SK-N-SH treated with all-trans-retinoic acid at 6 μM for 48 hours (cell line): ENCODE measurements around the gene SNCB.

Experiments used
- ATAC-seq: fragments of 200-7000 bp; cut with Tn5 transposase; 3 replicates; pipeline ENCODE4 v1.9.1; 2020; ENCODE audit warnings: mild to moderate bottlenecking, moderate library complexity
- ARNTL ChIP-seq: fragments of 450-650 bp; formaldehyde crosslinking; IDR thresholded peaks from 2 replicates; pipeline ENCODE4 v1.5.0; 2020; ENCODE audit warnings: low read depth, mild to moderate bottlenecking, moderate library complexity, borderline replicate concordance
- BACH2 ChIP-seq: fragments of 250-450 bp; sonication (Bioruptor Pico); IDR thresholded peaks from 2 replicates; pipeline ENCODE4 v1.9.0; 2021; ENCODE audit warnings: mild to moderate bottlenecking, borderline replicate concordance
- CSRNP3 ChIP-seq: fragments of 250-450 bp; sonication (Bioruptor Pico); IDR thresholded peaks from 2 replicates; pipeline ENCODE4 v1.5.1; 2021; ENCODE audit warnings: mild to moderate bottlenecking, moderate library complexity
- ESRRG ChIP-seq: fragments of 250-450 bp; sonication (Bioruptor Pico); IDR thresholded peaks from 2 replicates; pipeline ENCODE4 v1.6.1; 2021; ENCODE audit warnings: mild to moderate bottlenecking
- GLIS3 ChIP-seq: fragments of 250-450 bp; sonication (Bioruptor Pico); IDR thresholded peaks from 2 replicates; pipeline ENCODE4 v1.5.0; 2020; ENCODE audit warnings: mild to moderate bottlenecking, moderate library complexity
- OSR1 ChIP-seq: fragments of 250-450 bp; sonication (Bioruptor Pico); IDR thresholded peaks from 2 replicates; pipeline ENCODE4 v1.8.0; 2022; ENCODE audit warnings: moderate library complexity, mild to moderate bottlenecking, inconsistent platforms
- PATZ1 ChIP-seq: fragments of 250-450 bp; sonication (Bioruptor Pico); IDR thresholded peaks from 2 replicates; pipeline ENCODE4 v1.8.0; 2020; ENCODE audit warnings: mild to moderate bottlenecking, moderate library complexity, borderline replicate concordance
- RARB ChIP-seq: fragments of 250-450 bp; sonication (Bioruptor Pico); IDR thresholded peaks from 2 replicates; pipeline ENCODE4 v1.8.0; 2021; ENCODE audit warnings: mild to moderate bottlenecking, moderate library complexity
- TCF4 ChIP-seq: fragments of 250-450 bp; sonication (Bioruptor Pico); IDR thresholded peaks from 2 replicates; pipeline ENCODE4 v1.8.0; 2021; ENCODE audit warnings: mild to moderate bottlenecking, moderate library complexity, borderline replicate concordance
- TSHZ2 ChIP-seq: fragments of 250-450 bp; sonication (Bioruptor Pico); IDR thresholded peaks from 2 replicates; pipeline ENCODE4 v1.5.0; 2020; ENCODE audit warnings: mild to moderate bottlenecking, moderate library complexity
- ZFP3 ChIP-seq: fragments of 250-450 bp; sonication (Bioruptor Pico); IDR thresholded peaks from 2 replicates; pipeline ENCODE4 v1.5.0; 2020; ENCODE audit warnings: mild to moderate bottlenecking, moderate library complexity
- ZNF8 ChIP-seq: fragments of 450-650 bp; formaldehyde crosslinking; IDR thresholded peaks from 2 replicates; pipeline ENCODE4 v1.5.0; 2020; ENCODE audit warnings: mild to moderate bottlenecking, moderate library complexity

The SNCB gene

GRCh38 chr5:176633598-176633997 is 3.3 kb upstream of the SNCB start:
- TF ChIP-seq OSR1: no peak
- TF ChIP-seq BACH2 (CRISPR knock-in tag): no peak
- TF ChIP-seq CSRNP3 (CRISPR knock-in tag): no peak
- TF ChIP-seq PATZ1 (CRISPR knock-in tag): no peak
- TF ChIP-seq RARB (CRISPR knock-in tag): no peak
- no peak for ATAC-seq

- no peak for ATAC-seq
- TF ChIP-seq ZFP3 (CRISPR knock-in tag) (no peak), ARNTL (CRISPR knock-in tag) (no peak), ZNF8 (CRISPR knock-in tag) (no peak), TSHZ2 (CRISPR knock-in tag) (no peak), TCF4 (CRISPR knock-in tag) (no peak), ESRRG (CRISPR knock-in tag) (no peak), BACH2 (CRISPR knock-in tag) (no peak), GLIS3 (CRISPR knock-in tag) (no peak), PATZ1 (CRISPR knock-in tag) (no peak)
These were observed 2.4 kb upstream of the SNCB start for GRCh38 chr5:176632745-176633144.

- ATAC-seq: no peak
These were observed 1.3 kb upstream of the SNCB start for GRCh38 chr5:176631383-176632200.

More at GRCh38 chr5:176631383-176632200, 1.3 kb upstream of the SNCB start:
- TF ChIP-seq TCF4 (CRISPR knock-in tag): no peak
- TF ChIP-seq CSRNP3 (CRISPR knock-in tag): no peak
- no peak for TF ChIP-seq TSHZ2 (CRISPR knock-in tag)
